ENCODE data around the gene DNAJC1.

DNAJC1 gene

GRCh38 chr10:21750424-21750823, 253.1 kb downstream of the DNAJC1 start:
- Histone ChIP-seq H2AFZ (ENCODE audit: low read length) (no peak overlapping the region), H3K4me2 (ENCODE audit: low read depth, low read length) (no peak overlapping the region), H3F3A (ENCODE audit: insufficient read depth, low read length) (no peaks in the 10 kb centered on the region), H3K9me2 (replicated peaks; ENCODE audit: insufficient read depth, low read length) (no peaks in the 10 kb centered on the region), H3K9me3 (replicated peaks; ENCODE audit: insufficient read depth, low read length) (no peaks in the 10 kb centered on the region), H3K4me1 (ENCODE audit: low read length) (no peaks in the 10 kb centered on the region), H3K9ac (ENCODE audit: low read length) (no peak overlapping the region), H3K27ac (ENCODE audit: low read length) (no peak overlapping the region), H4K20me1 (ENCODE audit: insufficient read depth, low read length) (no peaks in the 10 kb centered on the region), H3K36me3 (replicated peaks; ENCODE audit: insufficient read depth, low read length) (no peaks in the 10 kb centered on the region), H3K27me3 (replicated peaks; ENCODE audit: insufficient read depth, low read length) (no peaks in the 10 kb centered on the region), H3K4me3 (ENCODE audit: low read length) (no peak overlapping the region), H3K79me2 (ENCODE audit: low read length) (no peaks in the 10 kb centered on the region)
- no peak for DNase-seq
- no peak for TF ChIP-seq EZH2phosphoT487 (IDR thresholded peaks at IDR 0.05; ENCODE audit: low read length)
- no peak for TF ChIP-seq EZH2 (optimal IDR thresholded peaks at IDR 0.05; ENCODE audit: low read depth, low read length)
- no peak for TF ChIP-seq CTCF (IDR thresholded peaks at IDR 0.05; ENCODE audit: low read length)

GRCh38 chr10:21749788-21750187, 253.7 kb downstream of the DNAJC1 start:
- Histone ChIP-seq H2AFZ (ENCODE audit: low read length) (no peak overlapping the region), H3K27me3 (replicated peaks; ENCODE audit: insufficient read depth, low read length) (no peaks in the 10 kb centered on the region), H3F3A (ENCODE audit: insufficient read depth, low read length) (no peaks in the 10 kb centered on the region), H4K20me1 (ENCODE audit: insufficient read depth, low read length) (no peaks in the 10 kb centered on the region), H3K36me3 (replicated peaks; ENCODE audit: insufficient read depth, low read length) (no peaks in the 10 kb centered on the region), H3K4me2 (ENCODE audit: low read depth, low read length) (no peak overlapping the region), H3K4me3 (ENCODE audit: low read length) (no peak overlapping the region), H3K27ac (ENCODE audit: low read length) (no peak overlapping the region), H3K9me3 (replicated peaks; ENCODE audit: insufficient read depth, low read length) (no peaks in the 10 kb centered on the region), H3K79me2 (ENCODE audit: low read length) (no peaks in the 10 kb centered on the region), H3K9ac (ENCODE audit: low read length) (no peak overlapping the region), H3K4me1 (ENCODE audit: low read length) (no peaks in the 10 kb centered on the region), H3K9me2 (replicated peaks; ENCODE audit: insufficient read depth, low read length) (no peaks in the 10 kb centered on the region)
- TF ChIP-seq CTCF (IDR thresholded peaks at IDR 0.05; ENCODE audit: low read length): no peak
- TF ChIP-seq EZH2 (optimal IDR thresholded peaks at IDR 0.05; ENCODE audit: low read depth, low read length): no peak
- TF ChIP-seq EZH2phosphoT487 (IDR thresholded peaks at IDR 0.05; ENCODE audit: low read length): no peak
- no peak for DNase-seq

GRCh38 chr10:21747809-21748208, 255.7 kb downstream of the DNAJC1 start:
- Histone ChIP-seq H2AFZ (ENCODE audit: low read length) (no peak overlapping the region), H3K27ac (ENCODE audit: low read length) (no peak overlapping the region), H3K36me3 (replicated peaks; ENCODE audit: insufficient read depth, low read length) (no peaks in the 10 kb centered on the region; the same call in 1 of the 2 replicates), H3K4me3 (ENCODE audit: low read length) (no peak overlapping the region), H3K9ac (ENCODE audit: low read length) (no peak overlapping the region), H4K20me1 (ENCODE audit: insufficient read depth, low read length) (no peaks in the 10 kb centered on the region), H3K4me2 (ENCODE audit: low read depth, low read length) (no peak overlapping the region), H3K79me2 (ENCODE audit: low read length) (no peaks in the 10 kb centered on the region), H3K27me3 (replicated peaks; ENCODE audit: insufficient read depth, low read length) (no peaks in the 10 kb centered on the region), H3F3A (ENCODE audit: insufficient read depth, low read length) (no peaks in the 10 kb centered on the region), H3K4me1 (ENCODE audit: low read length) (no peaks in the 10 kb centered on the region), H3K9me2 (replicated peaks; ENCODE audit: insufficient read depth, low read length) (no peaks in the 10 kb centered on the region), H3K9me3 (replicated peaks; ENCODE audit: insufficient read depth, low read length) (no peaks in the 10 kb centered on the region)
- no peak for DNase-seq
- TF ChIP-seq EZH2 (optimal IDR thresholded peaks at IDR 0.05; ENCODE audit: low read depth, low read length) (no peak), EZH2phosphoT487 (IDR thresholded peaks at IDR 0.05; ENCODE audit: low read length) (no peak), CTCF (IDR thresholded peaks at IDR 0.05; ENCODE audit: low read length) (no peak)
